Measurements from ENCODE around the gene LSS.
A peak's percentile ranks its signal among the peaks of the same experiment; 100 is the strongest.
"Not testable (repeated sequence)": the region's sequence is repeated elsewhere in the genome, so short reads cannot be mapped to it uniquely, and the experiment has no call there.

Gene LSS

GRCh38 chr21:46226920-46227599 lies 1.5 kb downstream of the LSS start:
- peak; percentile 47 for DNase-seq
- Histone ChIP-seq H4K20me1 (ENCODE audit: insufficient read depth, low read length) (peaks cover 20% of the 10 kb centered on the region), H3K9me3 (replicated peaks; ENCODE audit: insufficient read depth, low read length) (no peaks in the 10 kb centered on the region), H3K27me3 (replicated peaks; ENCODE audit: insufficient read depth, low read length) (no peaks in the 10 kb centered on the region), H3K9me2 (replicated peaks; ENCODE audit: insufficient read depth, low read length) (no peaks in the 10 kb centered on the region), H3F3A (ENCODE audit: insufficient read depth, low read length) (peaks cover 15% of the 10 kb centered on the region), H3K4me1 (ENCODE audit: low read length) (peaks cover 20% of the 10 kb centered on the region), H3K79me2 (ENCODE audit: low read length) (peaks cover 66% of the 10 kb centered on the region), H3K9ac (ENCODE audit: low read length) (peak overlapping the region; percentile 89; the same call in 1 of the 2 replicates), H2AFZ (ENCODE audit: low read length) (no peak overlapping the region), H3K4me2 (ENCODE audit: low read depth, low read length) (peak overlapping the region; percentile 79), H3K27ac (ENCODE audit: low read length) (peak overlapping the region; percentile 58; the same call in 1 of the 2 replicates), H3K36me3 (replicated peaks; ENCODE audit: insufficient read depth, low read length) (peaks cover 5% of the 10 kb centered on the region; the same call in 1 of the 2 replicates), H3K4me3 (ENCODE audit: low read length) (peak overlapping the region; percentile 99)
- TF ChIP-seq EZH2 (optimal IDR thresholded peaks at IDR 0.05; ENCODE audit: low read depth, low read length) (no peak), CTCF (IDR thresholded peaks at IDR 0.05; ENCODE audit: low read length) (no peak), EZH2phosphoT487 (IDR thresholded peaks at IDR 0.05; ENCODE audit: low read length) (no peak)

GRCh38 chr21:46226146-46226545 lies 2.4 kb downstream of the LSS start:
- Histone ChIP-seq H3K27me3 (replicated peaks; ENCODE audit: insufficient read depth, low read length) (no peaks in the 10 kb centered on the region), H3K36me3 (replicated peaks; ENCODE audit: insufficient read depth, low read length) (peaks cover 7% of the 10 kb centered on the region; the same call in 1 of the 2 replicates), H3K4me3 (ENCODE audit: low read length) (no peak overlapping the region), H3K79me2 (ENCODE audit: low read length) (peaks cover 70% of the 10 kb centered on the region), H3K4me2 (ENCODE audit: low read depth, low read length) (peak overlapping the region; percentile 79), H3K9ac (ENCODE audit: low read length) (no peak overlapping the region; the same call in 1 of the 2 replicates), H4K20me1 (ENCODE audit: insufficient read depth, low read length) (peaks cover 20% of the 10 kb centered on the region), H2AFZ (ENCODE audit: low read length) (no peak overlapping the region), H3K9me3 (replicated peaks; ENCODE audit: insufficient read depth, low read length) (no peaks in the 10 kb centered on the region), H3K9me2 (replicated peaks; ENCODE audit: insufficient read depth, low read length) (no peaks in the 10 kb centered on the region), H3F3A (ENCODE audit: insufficient read depth, low read length) (peaks cover 15% of the 10 kb centered on the region), H3K4me1 (ENCODE audit: low read length) (peaks cover 20% of the 10 kb centered on the region), H3K27ac (ENCODE audit: low read length) (no peak overlapping the region)
- TF ChIP-seq EZH2 (optimal IDR thresholded peaks at IDR 0.05; ENCODE audit: low read depth, low read length) (no peak), EZH2phosphoT487 (IDR thresholded peaks at IDR 0.05; ENCODE audit: low read length) (no peak), CTCF (IDR thresholded peaks at IDR 0.05; ENCODE audit: low read length) (no peak)
- DNase-seq = no peak

GRCh38 chr21:46223661-46224060 lies 4.9 kb downstream of the LSS start:
- H3K9ac ChIP-seq (ENCODE audit: low read length); H3K27ac ChIP-seq (ENCODE audit: low read length); H3K36me3 ChIP-seq (replicated peaks; ENCODE audit: insufficient read depth, low read length); H3K27me3 ChIP-seq (replicated peaks; ENCODE audit: insufficient read depth, low read length); H3K9me3 ChIP-seq (replicated peaks; ENCODE audit: insufficient read depth, low read length); DNase-seq; H3K4me2 ChIP-seq (ENCODE audit: low read depth, low read length); H3K4me3 ChIP-seq (ENCODE audit: low read length); H3K9me2 ChIP-seq (replicated peaks; ENCODE audit: insufficient read depth, low read length); H2AFZ ChIP-seq (ENCODE audit: low read length): not testable (repeated sequence)
- Histone ChIP-seq H3K4me1 (ENCODE audit: low read length) (peaks cover 15% of the 10 kb centered on the region), H3F3A (ENCODE audit: insufficient read depth, low read length) (peaks cover 15% of the 10 kb centered on the region), H3K79me2 (ENCODE audit: low read length) (peaks cover 82% of the 10 kb centered on the region), H4K20me1 (ENCODE audit: insufficient read depth, low read length) (peaks cover 20% of the 10 kb centered on the region)

GRCh38 chr21:46223217-46223616 lies 5.4 kb downstream of the LSS start:
- Histone ChIP-seq H4K20me1 (ENCODE audit: insufficient read depth, low read length) (peaks cover 20% of the 10 kb centered on the region), H3F3A (ENCODE audit: insufficient read depth, low read length) (peaks cover 14% of the 10 kb centered on the region), H3K79me2 (ENCODE audit: low read length) (peaks cover 79% of the 10 kb centered on the region), H3K9me2 (replicated peaks; ENCODE audit: insufficient read depth, low read length) (no peaks in the 10 kb centered on the region), H3K27me3 (replicated peaks; ENCODE audit: insufficient read depth, low read length) (no peaks in the 10 kb centered on the region), H3K9me3 (replicated peaks; ENCODE audit: insufficient read depth, low read length) (no peaks in the 10 kb centered on the region), H3K4me1 (ENCODE audit: low read length) (peaks cover 15% of the 10 kb centered on the region), H3K27ac (ENCODE audit: low read length) (no peak overlapping the region), H3K9ac (ENCODE audit: low read length) (no peak overlapping the region), H2AFZ (ENCODE audit: low read length) (no peak overlapping the region), H3K4me2 (ENCODE audit: low read depth, low read length) (no peak overlapping the region), H3K36me3 (replicated peaks; ENCODE audit: insufficient read depth, low read length) (peaks cover 7% of the 10 kb centered on the region), H3K4me3 (ENCODE audit: low read length) (no peak overlapping the region)
- TF ChIP-seq CTCF (IDR thresholded peaks at IDR 0.05; ENCODE audit: low read length) (no peak), EZH2 (optimal IDR thresholded peaks at IDR 0.05; ENCODE audit: low read depth, low read length) (no peak), EZH2phosphoT487 (IDR thresholded peaks at IDR 0.05; ENCODE audit: low read length) (no peak)
- no peak for DNase-seq

Measured in MM.1S (cell line).